ENCODE data around the gene FOXJ3.

FOXJ3 gene

DNA sequence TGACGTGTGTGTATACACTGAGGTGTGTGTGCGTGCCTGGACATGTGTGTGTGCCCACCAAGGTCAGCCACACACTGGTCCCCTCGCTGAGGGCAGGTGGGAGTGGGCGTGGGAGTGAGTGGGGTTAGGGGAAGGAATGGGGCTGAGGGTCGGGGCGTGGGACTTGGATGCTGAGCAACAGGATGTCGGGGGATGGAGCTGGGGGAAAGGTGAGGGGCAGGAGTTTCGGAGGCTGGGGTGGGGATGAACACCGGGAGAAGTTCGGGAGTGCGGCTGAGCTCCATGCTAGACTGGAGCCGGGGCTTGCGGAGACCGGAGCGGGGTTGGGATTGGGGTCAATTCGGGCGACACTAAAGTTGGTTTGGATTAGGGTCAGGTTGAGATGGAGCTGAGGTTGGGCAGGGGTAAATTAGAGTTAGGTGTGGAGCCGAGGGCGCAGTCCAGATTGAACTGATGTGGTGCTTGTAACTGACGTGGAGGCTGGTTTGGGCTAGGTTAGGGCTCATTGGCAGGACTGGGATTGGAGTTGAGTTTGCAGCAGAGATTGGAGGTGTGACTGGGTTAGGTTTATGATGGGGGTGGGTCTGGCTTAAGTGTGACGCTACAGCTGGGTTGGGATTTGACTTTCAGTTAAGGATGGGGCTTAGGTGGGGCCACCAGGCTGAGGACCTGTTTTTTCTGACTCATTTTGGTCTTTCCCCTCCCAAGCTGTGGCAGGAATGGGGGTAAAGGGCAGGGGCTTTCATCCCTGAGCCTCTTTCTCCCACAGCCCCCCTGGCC lies 167.2 kb downstream of the FOXJ3 start:
- Mint-ChIP-seq H3K27ac (peak overlapping the region in 1 of 2 donors; percentile 3), H3K4me1 (ENCODE audit: low read depth in 2 of 2) (no peaks in the 10 kb centered on the region), H3K4me3 (no peak overlapping the region), H3K27me3 (peaks cover 16 to 26% of the 10 kb centered on the region in 2 donors), H3K9me3 (no peaks in the 10 kb centered on the region), H3K36me3 (ENCODE audit: insufficient read depth) (no peaks in the 10 kb centered on the region)
- DNase-seq (no peak), ATAC-seq (replicated peaks) (no peak)

- Mint-ChIP-seq H3K36me3 (ENCODE audit: insufficient read depth) (no peaks in the 10 kb centered on the region), H3K4me1 (ENCODE audit: low read depth in 2 of 2) (no peaks in the 10 kb centered on the region), H3K4me3 (no peak overlapping the region), H3K27ac (no peak overlapping the region), H3K9me3 (peaks cover 0 to 12% of the 10 kb centered on the region in 2 donors), H3K27me3 (peaks cover 23 to 47% of the 10 kb centered on the region in 2 donors)
- ATAC-seq (replicated peaks) = no peak
- no peak for DNase-seq
Measured at GRCh38 chr1:42165511-42166210, 169.4 kb downstream of the FOXJ3 start.

- Mint-ChIP-seq H3K27me3 (peaks cover 23 to 51% of the 10 kb centered on the region in 2 donors), H3K36me3 (ENCODE audit: insufficient read depth) (no peaks in the 10 kb centered on the region), H3K4me3 (no peak within 1 kb of the TSS), H3K9me3 (peaks cover 0 to 16% of the 10 kb centered on the region in 2 donors), H3K27ac (no peak within 1 kb of the TSS), H3K4me1 (ENCODE audit: low read depth in 2 of 2) (no peaks in the 10 kb centered on the region)
- DNase-seq (no peak), ATAC-seq (replicated peaks) (no peak)
Measured at GRCh38 chr1:42164551-42165420, 170.2 kb downstream of the FOXJ3 start, which contains the start of gene GUCA2A. Gene GUCA2A (minus strand): TSS chr1:42164745. CDS start chr1:42164712, 33 bp downstream.

DNA sequence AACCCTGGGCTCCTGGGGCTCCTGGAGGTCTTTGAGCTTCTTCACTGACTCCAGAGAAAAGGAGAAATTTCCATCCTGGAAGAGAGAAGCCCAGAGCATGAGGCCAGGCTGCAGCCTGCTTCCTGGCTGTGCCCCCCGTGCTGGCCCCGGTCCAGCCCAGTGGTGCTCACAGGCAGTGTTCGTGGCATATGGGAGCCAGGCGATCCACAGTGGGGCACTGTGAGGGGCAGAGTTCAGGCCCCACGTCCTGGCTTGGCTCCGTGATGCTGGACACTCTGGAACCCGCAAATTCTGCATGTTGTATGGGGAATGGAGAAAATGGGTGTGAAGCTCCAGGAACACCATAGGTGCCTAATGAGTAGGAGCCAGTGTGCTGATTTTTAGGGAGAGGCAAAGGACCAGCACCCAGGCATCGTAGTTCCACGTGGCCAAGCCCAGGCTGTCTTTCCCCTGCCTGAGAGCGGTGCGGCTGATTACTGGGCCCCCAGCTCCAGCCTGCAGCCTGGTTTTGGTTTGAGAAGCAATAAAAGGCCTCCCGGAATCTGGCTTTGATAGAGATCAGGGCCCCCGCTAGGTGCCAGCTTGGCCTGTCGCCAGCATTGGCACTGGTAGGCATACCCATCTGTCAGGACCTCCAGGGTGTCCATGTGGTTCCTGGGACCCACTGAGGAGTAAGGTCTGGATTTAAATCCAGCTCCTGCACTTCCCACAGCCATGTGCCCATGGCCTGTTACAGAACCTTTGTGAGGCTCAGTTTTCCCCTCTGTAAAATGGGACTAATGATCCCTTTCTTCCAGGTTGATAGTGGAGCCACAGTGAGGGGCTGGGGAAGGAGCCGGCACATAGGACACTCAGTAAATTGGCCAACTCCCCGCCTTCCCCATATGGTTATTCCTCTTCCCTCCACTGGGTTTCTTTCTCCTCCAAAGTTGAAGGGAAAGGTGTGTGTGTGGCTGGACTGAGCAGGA lies 171.2 kb downstream of the FOXJ3 start:
- no peaks in the 10 kb centered on the region for H3K36me3 Mint-ChIP-seq (ENCODE audit: insufficient read depth)
- H3K4me1 Mint-ChIP-seq (ENCODE audit: low read depth in 2 of 2) = no peaks in the 10 kb centered on the region
- H3K9me3 Mint-ChIP-seq = peaks cover 0 to 16% of the 10 kb centered on the region in 2 donors
- ATAC-seq (replicated peaks) = no peak
- no peak for DNase-seq
- peaks cover 23 to 58% of the 10 kb centered on the region in 2 donors for H3K27me3 Mint-ChIP-seq
- no peak overlapping the region for H3K4me3 Mint-ChIP-seq
- H3K27ac Mint-ChIP-seq = no peak overlapping the region

DNA sequence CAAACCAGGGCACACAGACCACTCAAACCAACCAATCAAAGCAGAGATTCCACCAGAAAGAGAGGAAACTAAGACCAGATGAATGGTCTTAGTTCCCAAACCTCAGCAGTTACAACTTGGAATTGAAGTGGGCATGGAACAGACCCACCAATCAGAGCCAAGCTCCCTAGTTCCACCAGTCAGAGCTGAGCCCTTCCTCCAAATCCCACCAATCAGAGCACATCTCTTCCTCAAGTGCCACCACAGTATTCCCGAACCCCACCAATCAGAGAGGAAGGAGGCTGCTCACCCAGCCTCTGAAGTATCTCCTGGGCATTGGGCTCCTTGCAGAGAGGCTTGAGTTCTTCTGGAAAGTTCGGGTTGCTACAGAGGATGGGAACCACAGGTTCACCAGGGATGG lies 171.9 kb downstream of the FOXJ3 start:
- Mint-ChIP-seq H3K27me3 (peaks cover 23 to 53% of the 10 kb centered on the region in 2 donors), H3K36me3 (ENCODE audit: insufficient read depth) (no peaks in the 10 kb centered on the region), H3K9me3 (peaks cover 0 to 16% of the 10 kb centered on the region in 2 donors), H3K4me1 (ENCODE audit: low read depth in 2 of 2) (no peaks in the 10 kb centered on the region), H3K27ac (no peak overlapping the region), H3K4me3 (no peak overlapping the region)
- ATAC-seq (replicated peaks) = no peak
- DNase-seq = no peak

DNA sequence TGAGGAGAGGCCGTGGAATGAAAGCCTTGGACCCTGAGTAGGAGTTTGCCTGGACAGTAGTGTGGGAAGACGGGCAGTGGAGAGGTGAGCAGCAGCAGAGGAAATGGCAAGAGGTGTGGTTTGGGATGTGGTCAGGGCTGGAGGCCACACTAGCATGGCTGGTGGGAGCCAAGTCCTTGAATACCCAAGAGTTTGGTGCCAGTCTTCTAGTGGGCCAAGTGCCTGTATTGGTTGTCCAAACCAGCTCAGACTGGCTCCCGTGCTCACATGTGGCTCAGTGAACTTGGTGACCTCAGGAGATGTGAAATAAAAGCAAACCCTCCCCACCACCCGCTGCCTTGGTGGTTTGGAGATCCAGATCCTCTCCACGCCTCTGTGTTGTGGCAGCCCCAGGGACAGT lies 172.9 kb downstream of the FOXJ3 start:
- no peak for ATAC-seq (replicated peaks)
- Mint-ChIP-seq H3K36me3 (ENCODE audit: insufficient read depth) (no peaks in the 10 kb centered on the region), H3K4me1 (ENCODE audit: low read depth in 2 of 2) (peaks cover 4 to 5% of the 10 kb centered on the region in 2 donors), H3K27ac (no peak overlapping the region), H3K9me3 (peaks cover 0 to 16% of the 10 kb centered on the region in 2 donors), H3K4me3 (no peak overlapping the region), H3K27me3 (peaks cover 23 to 44% of the 10 kb centered on the region in 2 donors)
- no peak for DNase-seq

- no peak for ATAC-seq (replicated peaks)
- H3K4me3 Mint-ChIP-seq = no peak overlapping the region
- peaks cover 0 to 16% of the 10 kb centered on the region in 2 donors for H3K9me3 Mint-ChIP-seq
- H3K36me3 Mint-ChIP-seq (ENCODE audit: insufficient read depth) = no peaks in the 10 kb centered on the region
- no peak overlapping the region for H3K27ac Mint-ChIP-seq
- peaks cover 4 to 5% of the 10 kb centered on the region in 2 donors for H3K4me1 Mint-ChIP-seq (ENCODE audit: low read depth in 2 of 2)
- DNase-seq = no peak
- peaks cover 18 to 62% of the 10 kb centered on the region in 2 donors for H3K27me3 Mint-ChIP-seq
Measured at GRCh38 chr1:42158189-42158588, 176.8 kb downstream of the FOXJ3 start.

DNA sequence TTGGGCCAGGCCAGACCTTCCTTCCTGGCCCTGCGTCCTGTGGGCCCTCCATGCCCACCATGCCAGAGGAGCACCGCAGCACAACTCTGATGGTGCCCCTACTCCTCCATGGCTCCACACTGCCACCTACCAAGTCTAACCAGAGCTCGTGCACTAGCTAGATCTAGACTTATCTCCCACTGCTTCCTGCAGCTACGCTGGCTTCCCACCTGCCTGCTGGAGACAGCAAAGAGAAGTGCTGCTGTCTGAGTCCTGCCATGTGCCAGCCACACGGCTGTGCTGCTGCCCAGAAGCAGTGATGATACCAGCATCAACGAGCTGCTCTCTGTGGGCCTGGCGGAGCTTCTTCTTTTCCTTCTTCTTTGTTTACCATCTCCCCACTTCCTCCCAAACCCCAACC lies 177.4 kb downstream of the FOXJ3 start:
- Mint-ChIP-seq H3K36me3 (ENCODE audit: insufficient read depth) (no peaks in the 10 kb centered on the region), H3K4me3 (no peak overlapping the region), H3K27me3 (peaks cover 13 to 62% of the 10 kb centered on the region in 2 donors), H3K4me1 (ENCODE audit: low read depth in 2 of 2) (peaks cover 4 to 5% of the 10 kb centered on the region in 2 donors), H3K9me3 (peaks cover 0 to 16% of the 10 kb centered on the region in 2 donors), H3K27ac (no peak overlapping the region)
- ATAC-seq (replicated peaks) (no peak), DNase-seq (no peak)

- Mint-ChIP-seq H3K27ac (no peak overlapping the region), H3K4me3 (no peak overlapping the region), H3K27me3 (peaks cover 14 to 62% of the 10 kb centered on the region in 2 donors), H3K4me1 (ENCODE audit: low read depth in 2 of 2) (peaks cover 4 to 5% of the 10 kb centered on the region in 2 donors), H3K9me3 (peaks cover 0 to under 1% of the 10 kb centered on the region in 2 donors), H3K36me3 (ENCODE audit: insufficient read depth) (no peaks in the 10 kb centered on the region)
- DNase-seq = no peak
- no peak for ATAC-seq (replicated peaks)
Measured at GRCh38 chr1:42155362-42155761, 179.7 kb downstream of the FOXJ3 start.

GRCh38 chr1:42154685-42155084 lies 180.3 kb downstream of the FOXJ3 start:
- no peak for ATAC-seq (replicated peaks)
- H3K4me3 Mint-ChIP-seq = no peak overlapping the region
- peaks cover 20 to 66% of the 10 kb centered on the region in 2 donors for H3K27me3 Mint-ChIP-seq
- peaks cover 4 to 5% of the 10 kb centered on the region in 2 donors for H3K4me1 Mint-ChIP-seq (ENCODE audit: low read depth in 2 of 2)
- no peaks in the 10 kb centered on the region for H3K36me3 Mint-ChIP-seq (ENCODE audit: insufficient read depth)
- DNase-seq = no peak
- H3K27ac Mint-ChIP-seq = no peak overlapping the region
- H3K9me3 Mint-ChIP-seq = no peaks in the 10 kb centered on the region

GRCh38 chr1:42153624-42154023 lies 181.4 kb downstream of the FOXJ3 start:
- Mint-ChIP-seq H3K9me3 (no peaks in the 10 kb centered on the region), H3K27me3 (peaks cover 20 to 60% of the 10 kb centered on the region in 2 donors), H3K4me3 (no peak overlapping the region), H3K36me3 (ENCODE audit: insufficient read depth) (no peaks in the 10 kb centered on the region), H3K27ac (no peak overlapping the region), H3K4me1 (ENCODE audit: low read depth in 2 of 2) (peaks cover 4 to 5% of the 10 kb centered on the region in 2 donors)
- ATAC-seq (replicated peaks) (no peak), DNase-seq (no peak)

GRCh38 chr1:42152907-42153600 lies 182.0 kb downstream of the FOXJ3 start, which contains the start of gene GUCA2B:
Gene GUCA2B (plus strand): TSS chr1:42153410. CDS start chr1:42153451, 41 bp downstream.
- no peaks in the 10 kb centered on the region for H3K9me3 Mint-ChIP-seq
- H3K36me3 Mint-ChIP-seq (ENCODE audit: insufficient read depth) = no peaks in the 10 kb centered on the region
- DNase-seq (no peak), ATAC-seq (replicated peaks) (no peak)
- H3K4me1 Mint-ChIP-seq (ENCODE audit: low read depth in 2 of 2) = peaks cover 4 to 5% of the 10 kb centered on the region in 2 donors
- H3K27ac Mint-ChIP-seq = no peak within 1 kb of the TSS
- H3K27me3 Mint-ChIP-seq = peaks cover 20 to 60% of the 10 kb centered on the region in 2 donors
- H3K4me3 Mint-ChIP-seq = no peak within 1 kb of the TSS

All from effector memory CD8-positive, alpha-beta T cell (primary cell).